Epithelial cell of umbilical artery (primary cell): Measurements from ENCODE around the gene SLC25A14. TPM values are rescaled to one million over a fixed set of nuclear protein-coding genes. Genes with fewer than 3 reads are reported as not detected.

Experiments used
- total RNA-seq: library from RNA; depleted of rRNA; stranded (reverse); fragments of >200 nt; gene quantifications from 2 replicates; pipeline ENCODE4 v1.2.3, GENCODE V29; 2014

Gene SLC25A14, protein sequence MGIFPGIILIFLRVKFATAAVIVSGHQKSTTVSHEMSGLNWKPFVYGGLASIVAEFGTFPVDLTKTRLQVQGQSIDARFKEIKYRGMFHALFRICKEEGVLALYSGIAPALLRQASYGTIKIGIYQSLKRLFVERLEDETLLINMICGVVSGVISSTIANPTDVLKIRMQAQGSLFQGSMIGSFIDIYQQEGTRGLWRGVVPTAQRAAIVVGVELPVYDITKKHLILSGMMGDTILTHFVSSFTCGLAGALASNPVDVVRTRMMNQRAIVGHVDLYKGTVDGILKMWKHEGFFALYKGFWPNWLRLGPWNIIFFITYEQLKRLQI
- total RNA-seq, result 8.5 and 10.7 TPM in 2 replicates

DNA sequence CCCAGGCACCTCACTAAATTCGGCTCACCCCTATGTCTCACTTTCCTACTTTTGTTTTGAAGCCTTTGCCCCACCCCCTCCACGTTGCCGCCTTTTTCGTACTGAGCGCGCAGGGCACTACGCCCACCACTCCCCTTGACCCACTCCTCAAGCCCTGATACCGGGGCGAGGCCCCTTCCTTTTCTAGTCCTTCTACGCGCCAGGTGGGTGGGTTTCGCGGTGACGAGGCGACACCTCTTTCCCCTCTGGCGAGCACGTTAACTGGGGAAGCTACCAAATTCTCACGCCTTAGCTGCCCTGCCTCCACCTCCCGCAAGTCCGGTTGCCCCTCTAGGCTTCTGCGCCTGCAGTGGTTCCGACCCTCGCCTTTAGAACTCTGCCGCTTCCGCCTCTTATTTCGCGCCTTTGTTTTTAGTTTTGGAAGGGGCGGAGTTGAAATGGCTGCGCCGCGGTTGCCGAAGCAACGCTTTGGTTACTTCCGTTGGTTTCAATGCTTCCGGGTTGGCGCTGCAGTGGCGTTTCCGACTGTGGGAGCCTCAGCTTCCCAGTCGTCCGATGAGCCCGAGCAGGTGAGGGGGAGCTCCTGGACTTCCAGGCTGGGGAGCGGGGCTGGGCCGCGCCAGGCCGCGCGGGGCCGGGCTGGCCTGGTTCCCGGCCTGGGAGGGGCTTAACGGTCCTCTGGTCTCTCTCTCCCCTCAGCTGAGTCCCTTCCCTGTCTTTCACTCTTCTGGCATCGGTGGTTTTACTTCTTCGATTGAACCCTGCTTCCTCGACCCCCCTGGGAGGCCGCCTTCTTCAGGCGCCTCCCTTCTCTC is at the start of gene SLC25A14:
Gene SLC25A14, plus strand, starts transcription at position 512 of the 815 bp plus-strand sequence. CDS start 360 bp downstream, outside the sequence.

DNA sequence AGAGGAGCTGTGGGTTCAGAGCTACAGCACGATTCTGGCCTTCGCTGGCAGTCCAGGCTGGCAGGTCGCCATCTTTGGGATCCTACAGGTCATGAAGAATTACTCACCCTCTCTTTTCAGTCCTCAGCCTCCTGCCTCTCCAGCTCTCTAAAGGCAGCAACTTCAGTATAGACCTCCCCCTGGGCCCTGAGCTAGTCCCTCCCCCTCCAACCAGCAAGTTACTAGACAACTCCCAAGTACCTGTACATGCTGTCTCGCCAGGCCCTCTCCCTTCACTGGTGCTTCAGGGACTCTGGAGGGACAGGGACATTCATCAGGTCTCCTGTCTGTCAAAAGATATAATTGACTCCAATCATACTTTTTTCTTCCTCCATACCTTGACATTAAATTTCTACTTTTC is 45.8 kb downstream of the SLC25A14 start, which contains the start of gene GPR119:
Gene GPR119, minus strand, starts transcription at position 155 of the 400 bp plus-strand sequence. CDS start 227 bp downstream, outside the sequence.

DNA sequence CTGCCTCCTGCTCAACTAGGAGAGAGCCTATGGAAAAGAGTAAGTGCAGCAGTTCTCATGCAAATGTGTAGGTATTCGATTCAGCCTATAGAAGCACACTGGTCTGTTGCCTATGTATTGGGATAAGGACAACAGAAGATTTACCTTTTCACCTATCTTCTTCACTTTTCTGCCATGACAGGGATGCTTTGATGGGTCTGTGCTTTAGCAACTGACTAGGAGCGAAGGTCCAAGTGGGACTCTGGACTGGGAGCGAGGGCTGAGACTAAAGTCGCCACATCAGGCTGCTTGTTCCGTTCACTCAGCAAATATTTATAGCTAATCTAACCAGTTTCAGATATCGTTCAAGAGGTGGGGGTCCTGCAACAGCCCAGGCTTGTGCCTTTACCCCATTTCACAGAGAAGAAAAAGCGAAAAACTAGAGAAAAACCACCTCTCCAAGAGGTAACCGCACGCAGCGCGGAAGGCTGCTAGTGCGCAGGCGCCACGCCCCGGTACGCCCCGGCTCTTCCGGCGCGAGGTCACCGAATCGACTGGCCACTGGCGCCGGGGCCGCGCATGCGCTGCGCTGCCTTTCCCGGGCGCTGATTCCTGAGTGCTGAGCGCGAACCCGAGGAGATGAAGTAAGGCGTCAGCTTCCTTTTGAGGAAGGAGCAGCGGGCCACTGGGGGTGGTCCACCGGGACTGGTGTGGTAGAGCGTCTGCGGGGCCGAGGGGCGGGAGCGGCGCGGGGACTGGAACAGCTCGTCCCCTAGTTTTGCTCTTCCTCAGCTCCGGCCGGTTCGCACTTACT is 61.9 kb downstream of the SLC25A14 start, which contains the start of gene RBMX2:
Gene RBMX2, plus strand, starts transcription at position 573 of the 793 bp plus-strand sequence. Its CDS starts 46 bp downstream, at position 619.

Other genes with a start within 250 kb of the SLC25A14 start
- 9.4 and 9.7 TPM in 2 replicates for gene ELF4, start 229.4 kb upstream of the SLC25A14 start, total RNA-seq
- 27.6 and 35.3 TPM in 2 replicates for gene AIFM1, start 174.1 kb upstream of the SLC25A14 start, total RNA-seq
- gene RAB33A, start 168.0 kb upstream of the SLC25A14 start, total RNA-seq, result 1.2 and 1.9 TPM in 2 replicates
- 1.9 and 2.1 TPM in 2 replicates for gene ZNF280C, start 71.0 kb upstream of the SLC25A14 start, total RNA-seq
- gene GPR119, start 45.8 kb downstream of the SLC25A14 start, total RNA-seq, result not detected in 2 replicates
- gene RBMX2, start 62.1 kb downstream of the SLC25A14 start, total RNA-seq, result 16.9 and 19.5 TPM in 2 replicates